GM18517 (cell line): Measurements from ENCODE around the gene FLNC.

Experiments used
- ATAC-seq: cut with Tn5 transposase; IDR thresholded peaks from one replicate; pipeline ENCODE4 v1.9.1; 2021; ENCODE audit warnings: mild to moderate bottlenecking, moderate library complexity; ENCODE audit not compliant: unreplicated experiment

Gene FLNC

GRCh38 chr7:128801667-128802418 lies 28.4 kb upstream of the FLNC start:
- no peak for ATAC-seq

- no peak for ATAC-seq
Observed at GRCh38 chr7:128804484-128804883, 25.7 kb upstream of the FLNC start.

GRCh38 chr7:128805225-128805624 lies 25.0 kb upstream of the FLNC start:
- no peak for ATAC-seq

- no peak for ATAC-seq
Observed at GRCh38 chr7:128807191-128807590, 23.0 kb upstream of the FLNC start.

GRCh38 chr7:128809363-128809762 lies 20.8 kb upstream of the FLNC start:
- ATAC-seq, result no peak

GRCh38 chr7:128810473-128810872 lies 19.7 kb upstream of the FLNC start:
- ATAC-seq, result no peak

- ATAC-seq, result no peak
Observed at GRCh38 chr7:128810997-128811396, 19.2 kb upstream of the FLNC start.

GRCh38 chr7:128811631-128812430 lies 18.4 kb upstream of the FLNC start:
- ATAC-seq, result no peak

GRCh38 chr7:128812514-128813168 lies 17.6 kb upstream of the FLNC start:
- no peak for ATAC-seq

GRCh38 chr7:128814499-128814898 lies 15.7 kb upstream of the FLNC start:
- no peak for ATAC-seq

- no peak for ATAC-seq
Observed at GRCh38 chr7:128815289-128815942, 14.8 kb upstream of the FLNC start.

GRCh38 chr7:128818694-128819093 lies 11.5 kb upstream of the FLNC start:
- ATAC-seq, result no peak

- ATAC-seq, result no peak
Observed at GRCh38 chr7:128821724-128822123, 8.5 kb upstream of the FLNC start.

- ATAC-seq, result no peak
Observed at GRCh38 chr7:128826512-128826911, 3.7 kb upstream of the FLNC start.

- ATAC-seq, result no peak
Observed at GRCh38 chr7:128826916-128827247, 3.3 kb upstream of the FLNC start.

GRCh38 chr7:128827248-128827958 lies 2.8 kb upstream of the FLNC start:
- no peak for ATAC-seq

- ATAC-seq, result no peak
Observed at GRCh38 chr7:128827971-128828711, 2.1 kb upstream of the FLNC start.

GRCh38 chr7:128829391-128830166 lies 627 bp upstream of the FLNC start:
- no peak for ATAC-seq
